Osteoblast (primary cell): ENCODE measurements around the gene TRAK1. TPM values are rescaled to one million over a fixed set of nuclear protein-coding genes. Genes with fewer than 3 reads are reported as not detected.

Experiments
- DNase-seq: peaks from one replicate; pipeline ENCODE4 v3.0.0; 2011; ENCODE audit warnings: low spot score, mixed read lengths; ENCODE audit not compliant: insufficient read length; ENCODE audit errors: missing footprints
- H2AFZ ChIP-seq: 2 replicates; pipeline ENCODE4 v1.6.0; 2011; ENCODE audit warnings: mild to moderate bottlenecking, low read length
- H3K27ac ChIP-seq: 2 replicates; pipeline ENCODE4 v1.5.1; 2011; ENCODE audit warnings: mild to moderate bottlenecking, low read depth, low read length, moderate library complexity
- H3K27me3 ChIP-seq: 2 replicates; pipeline ENCODE4 v1.6.0; 2012; ENCODE audit warnings: mild to moderate bottlenecking, control low read depth, inconsistent platforms, low read length, moderate library complexity; ENCODE audit not compliant: insufficient read depth
- H3K36me3 ChIP-seq: 2 replicates; pipeline ENCODE4 v1.5.1; 2011; ENCODE audit warnings: mild to moderate bottlenecking, low read length, control low read depth, moderate library complexity; ENCODE audit not compliant: insufficient read depth
- H3K4me1 ChIP-seq: 2 replicates; pipeline ENCODE4 v1.5.1; 2011; ENCODE audit warnings: mild to moderate bottlenecking, low read length, control low read depth, moderate library complexity; ENCODE audit not compliant: insufficient read depth
- H3K4me2 ChIP-seq: 2 replicates; pipeline ENCODE4 v1.6.0; 2011; ENCODE audit warnings: mild to moderate bottlenecking, low read length; ENCODE audit not compliant: insufficient read depth
- H3K4me3 ChIP-seq: fragments of 200-600 bp; sonication (generic); 3 replicates; pipeline ENCODE4 v1.5.1; 2012; ENCODE audit warnings: mild to moderate bottlenecking, low read length, inconsistent platforms; ENCODE audit not compliant: insufficient read depth
- H3K79me2 ChIP-seq: 2 replicates; pipeline ENCODE4 v1.6.0; 2012; ENCODE audit warnings: mild to moderate bottlenecking, low read length, control low read depth, inconsistent platforms; ENCODE audit not compliant: insufficient read depth
- H3K9me3 ChIP-seq: 2 replicates; pipeline ENCODE4 v1.5.1; 2011; ENCODE audit warnings: low read depth, low read length, control low read depth
- H4K20me1 ChIP-seq: 2 replicates; pipeline ENCODE4 v1.6.0; 2012; ENCODE audit warnings: mild to moderate bottlenecking, low read length, control low read depth; ENCODE audit not compliant: insufficient read depth
- CTCF ChIP-seq: IDR thresholded peaks from 2 replicates; pipeline ENCODE4 v1.5.1; 2011; ENCODE audit warnings: mild to moderate bottlenecking, low read depth, low read length, moderate library complexity; ENCODE audit errors: extremely low read depth
- total RNA-seq: library from RNA; depleted of rRNA; stranded (reverse); fragments of >200 nt; gene quantifications from 2 replicates; pipeline ENCODE4 v1.2.3, GENCODE V29; 2012

The TRAK1 gene
- total RNA-seq, 1 donor = 60.4 TPM

DNA sequence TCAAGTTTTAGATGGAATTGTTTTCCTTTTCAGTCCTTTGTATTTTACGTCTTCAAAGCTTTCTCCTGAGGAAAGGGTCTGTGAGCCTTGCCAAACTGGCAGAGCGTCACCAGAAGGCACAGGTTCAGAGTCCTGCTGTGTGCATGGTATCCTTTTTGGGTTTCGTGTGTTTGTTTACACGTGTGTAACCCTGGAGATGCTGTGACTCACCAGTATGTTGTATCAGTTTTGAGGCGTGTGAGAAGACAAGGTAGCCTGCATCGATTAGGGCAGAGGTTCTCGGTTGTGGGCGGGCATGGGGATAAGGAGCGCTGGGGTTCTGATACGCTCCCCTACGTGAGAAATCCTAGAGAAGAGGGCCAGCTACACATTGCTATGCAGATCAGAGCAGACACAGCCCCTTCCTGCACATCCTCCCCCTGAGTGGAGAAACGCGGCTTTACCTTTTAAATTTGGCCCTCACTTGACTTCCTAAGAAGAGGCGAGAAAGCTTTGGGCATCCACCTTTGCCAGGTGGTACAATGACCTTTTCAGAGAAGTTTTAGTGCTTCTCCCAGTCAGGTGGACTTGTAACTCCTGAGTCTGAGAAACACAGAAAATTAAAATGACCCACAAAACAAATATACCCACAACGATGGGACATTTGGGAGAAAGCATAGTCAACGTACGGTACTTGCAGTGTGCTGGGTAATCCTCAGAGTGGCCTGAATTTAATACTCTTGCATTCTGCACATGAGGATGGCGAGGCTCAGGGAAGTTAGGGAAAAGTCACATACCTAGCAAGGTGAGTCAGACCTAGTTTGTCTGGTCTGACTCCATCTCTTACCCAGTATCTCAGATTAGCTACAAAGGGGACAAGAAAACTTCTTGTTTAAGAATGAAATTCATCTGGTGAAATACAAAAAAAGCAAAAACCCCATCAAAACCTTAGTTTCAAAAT, 38.1 kb downstream of the TRAK1 start:
- no peak overlapping the region for H3K4me2 ChIP-seq
- H3K9me3 ChIP-seq = no peaks in the 10 kb centered on the region
- no peak overlapping the region for H2AFZ ChIP-seq
- H3K79me2 ChIP-seq = peaks cover 34% of the 10 kb centered on the region
- TF ChIP-seq CTCF = no peak
- H3K36me3 ChIP-seq = peaks cover 21% of the 10 kb centered on the region
- no peak overlapping the region for H3K27ac ChIP-seq
- no peaks in the 10 kb centered on the region for H3K4me1 ChIP-seq
- H4K20me1 ChIP-seq = peaks cover 31% of the 10 kb centered on the region
- no peak for DNase-seq
- H3K4me3 ChIP-seq = no peak overlapping the region
- no peaks in the 10 kb centered on the region for H3K27me3 ChIP-seq

GRCh38 chr3:42130007-42130328, 38.8 kb downstream of the TRAK1 start:
- DNase-seq = no peak
- Histone ChIP-seq H3K27ac (no peak overlapping the region), H2AFZ (no peak overlapping the region), H3K4me2 (no peak overlapping the region), H3K79me2 (peaks cover 29% of the 10 kb centered on the region), H4K20me1 (peaks cover 29% of the 10 kb centered on the region), H3K27me3 (no peaks in the 10 kb centered on the region), H3K36me3 (peaks cover 21% of the 10 kb centered on the region), H3K9me3 (no peaks in the 10 kb centered on the region), H3K4me1 (no peaks in the 10 kb centered on the region), H3K4me3 (no peak overlapping the region)
- no peak for TF ChIP-seq CTCF

DNA sequence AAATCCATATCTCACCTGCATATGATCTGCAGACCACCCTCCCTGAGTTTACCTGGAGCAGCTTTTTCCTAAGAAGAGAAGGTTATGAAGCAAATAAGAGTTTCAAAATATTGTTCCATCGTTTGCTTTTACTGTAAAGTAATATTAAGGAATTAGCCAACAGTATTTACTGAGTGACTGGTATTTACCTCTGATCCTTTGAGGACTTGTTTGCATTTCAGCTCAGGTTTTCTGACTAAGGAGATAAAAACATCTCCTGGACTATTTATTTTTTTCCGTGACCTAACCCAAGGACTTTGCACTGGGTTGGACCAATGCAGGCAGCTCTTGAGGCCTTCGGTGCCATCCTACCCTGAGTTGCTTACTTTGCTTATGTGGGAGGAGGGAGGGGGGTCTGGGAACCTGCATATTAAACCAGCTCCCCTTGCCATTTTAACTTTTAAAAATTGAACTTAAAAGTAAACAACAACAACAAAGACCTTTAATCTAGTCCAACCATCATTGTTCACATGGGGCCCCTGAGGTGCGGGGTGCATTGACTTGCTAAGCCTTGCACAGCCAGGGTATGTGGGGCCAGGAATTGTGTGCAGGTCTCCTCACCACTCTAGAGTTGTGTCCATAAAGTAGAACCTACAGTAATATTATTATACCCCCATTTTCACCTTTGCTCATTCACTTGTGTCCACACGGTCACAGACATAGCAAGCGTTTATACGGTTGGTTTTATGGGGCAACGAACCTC, 39.3 kb downstream of the TRAK1 start:
- H3K9me3 ChIP-seq = no peaks in the 10 kb centered on the region
- no peak overlapping the region for H3K4me3 ChIP-seq
- peaks cover 19% of the 10 kb centered on the region for H3K36me3 ChIP-seq
- H3K27me3 ChIP-seq = no peaks in the 10 kb centered on the region
- no peak overlapping the region for H2AFZ ChIP-seq
- H3K4me1 ChIP-seq = no peaks in the 10 kb centered on the region
- peaks cover 29% of the 10 kb centered on the region for H3K79me2 ChIP-seq
- no peak for DNase-seq
- no peak for TF ChIP-seq CTCF
- H4K20me1 ChIP-seq = peaks cover 34% of the 10 kb centered on the region
- no peak overlapping the region for H3K27ac ChIP-seq
- no peak overlapping the region for H3K4me2 ChIP-seq
